Measurements from ENCODE around the gene SH3BP1. TPM values are rescaled to one million over a fixed set of nuclear protein-coding genes. Genes with fewer than 3 reads are reported as not detected.

SH3BP1 gene
- total and polyA plus RNA-seq, 2 of the 13 experiments (the other 11 are each of a cell fraction or from before 2014, with no cell fraction given), result 8.4 to 18.5 TPM

DNA sequence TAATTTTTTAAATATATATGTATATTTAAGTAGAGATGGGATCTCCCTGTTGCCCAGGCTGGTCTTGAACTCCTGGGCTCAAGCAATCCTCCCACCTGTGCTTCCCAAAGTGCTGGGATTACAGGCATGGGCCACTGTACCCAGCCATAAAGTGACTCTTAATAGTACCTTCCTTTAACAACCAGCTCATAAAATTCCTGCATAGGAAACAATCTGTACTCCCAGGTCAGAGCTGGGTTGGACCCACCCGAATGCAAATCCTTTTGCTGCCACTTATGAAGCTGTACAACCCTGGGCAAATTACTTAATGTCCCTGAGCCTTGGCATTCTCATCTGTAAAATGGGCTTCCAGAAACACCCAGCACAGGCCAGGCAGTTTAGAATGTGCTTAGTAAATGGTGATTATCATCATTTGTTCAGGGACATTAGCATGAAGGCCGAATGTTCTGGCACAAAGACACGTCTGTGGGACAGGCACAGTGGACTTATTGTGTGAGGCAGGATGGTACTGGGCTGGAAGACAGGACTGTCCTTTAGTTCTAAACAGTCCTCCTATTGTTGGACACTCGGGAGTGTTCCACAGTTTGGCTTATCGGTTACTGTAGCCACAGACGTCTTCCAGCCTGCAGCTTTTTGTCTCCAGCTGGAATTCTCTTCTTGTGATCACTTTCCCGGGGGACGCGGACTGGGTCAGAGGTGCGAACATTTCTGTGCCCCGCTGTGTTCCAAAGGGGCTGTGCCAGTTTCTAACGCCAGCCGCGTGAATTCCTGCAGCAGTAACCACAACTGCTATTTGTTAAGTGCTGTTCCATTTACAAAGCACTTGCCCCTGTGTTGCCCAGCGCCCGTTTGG, 25.0 kb downstream of the SH3BP1 start:
- Histone ChIP-seq H3K4me1 (ENCODE audit: insufficient read depth, low read length) (peaks cover 71% of the 10 kb centered on the region), H4K20me1 (ENCODE audit: insufficient read depth, low read length) (peaks cover 59% of the 10 kb centered on the region), H3K79me2 (ENCODE audit: insufficient read depth, low read length) (peaks cover 55% of the 10 kb centered on the region), H2AFZ (ENCODE audit: low read length) (no peak overlapping the region), H3K27ac (ENCODE audit: extremely low read length, insufficient read depth, low read length) (peak overlapping the region; percentile 30), H3K9ac (ENCODE audit: insufficient read depth, low read depth, low read length) (peak overlapping the region; percentile 23; the same call in 1 of the 2 replicates), H3K4me3 (replicated peaks in 1 of 3; ENCODE audit: insufficient read depth in 1 of 3, low read depth in 2 of 3, low read length in 3 of 3) (no peak overlapping the region), H3K4me2 (ENCODE audit: low read depth, low read length) (no peak overlapping the region), H3K27me3 (ENCODE audit: control insufficient read depth in 1 of 2, insufficient read depth in 2 of 2, low read length in 2 of 2) (no peaks in the 10 kb centered on the region; a peak in 1 of 5 replicates), H3K36me3 (replicated peaks in 1 of 2; ENCODE audit: control insufficient read depth in 1 of 2, insufficient read depth in 2 of 2, low read length in 2 of 2) (peaks cover 17 to 29% of the 10 kb centered on the region in 2 experiments), H3K9me3 (ENCODE audit: low read length) (no peaks in the 10 kb centered on the region)
- peak; percentile 62 for DNase-seq (ENCODE audit: low spot score)
- ATAC-seq, result 0 out of 3 replicates have a peak, but pooled peaks have one; percentile 5
- no TSS peak for BruUV-seq (replicated peaks)
- intact Hi-C loops (cut with micrococcal nuclease; ENCODE audit: unreplicated experiment) (no loop called here), in situ Hi-C loops (cut with HindIII; ENCODE audit: extremely low pct_ligation_motif_present, low pct_unique_long_range_greater_than_20kb) (no loop called here)
- POLR2A ChIA-PET, result interaction anchor here (1.4 to 11.2 kb wide), 4 partner anchors 11 to 27 kb away, joined by 3 to 242 read pairs (median 62); partner anchors contain the start of genes LGALS1 and SH3BP1
- CTCF ChIA-PET (ENCODE audit: low intra/inter-chr PET ratio, low total read pairs), result no interaction called here
- FAIRE-seq, result no peak
- 80% methylated on average over 16 of the region's 16 CpGs for WGBS (ENCODE audit: low lambda C conversion rate)
- TF ChIP-seq, protein P1, sequence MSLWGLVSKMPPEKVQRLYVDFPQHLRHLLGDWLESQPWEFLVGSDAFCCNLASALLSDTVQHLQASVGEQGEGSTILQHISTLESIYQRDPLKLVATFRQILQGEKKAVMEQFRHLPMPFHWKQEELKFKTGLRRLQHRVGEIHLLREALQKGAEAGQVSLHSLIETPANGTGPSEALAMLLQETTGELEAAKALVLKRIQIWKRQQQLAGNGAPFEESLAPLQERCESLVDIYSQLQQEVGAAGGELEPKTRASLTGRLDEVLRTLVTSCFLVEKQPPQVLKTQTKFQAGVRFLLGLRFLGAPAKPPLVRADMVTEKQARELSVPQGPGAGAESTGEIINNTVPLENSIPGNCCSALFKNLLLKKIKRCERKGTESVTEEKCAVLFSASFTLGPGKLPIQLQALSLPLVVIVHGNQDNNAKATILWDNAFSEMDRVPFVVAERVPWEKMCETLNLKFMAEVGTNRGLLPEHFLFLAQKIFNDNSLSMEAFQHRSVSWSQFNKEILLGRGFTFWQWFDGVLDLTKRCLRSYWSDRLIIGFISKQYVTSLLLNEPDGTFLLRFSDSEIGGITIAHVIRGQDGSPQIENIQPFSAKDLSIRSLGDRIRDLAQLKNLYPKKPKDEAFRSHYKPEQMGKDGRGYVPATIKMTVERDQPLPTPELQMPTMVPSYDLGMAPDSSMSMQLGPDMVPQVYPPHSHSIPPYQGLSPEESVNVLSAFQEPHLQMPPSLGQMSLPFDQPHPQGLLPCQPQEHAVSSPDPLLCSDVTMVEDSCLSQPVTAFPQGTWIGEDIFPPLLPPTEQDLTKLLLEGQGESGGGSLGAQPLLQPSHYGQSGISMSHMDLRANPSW (CRISPR knock-in tag; IDR thresholded peaks at IDR 0.05; ENCODE audit: borderline replicate concordance), result no peak
- TF ChIP-seq ZNF780A (CRISPR knock-in tag; IDR thresholded peaks at IDR 0.05), result 0 out of 2 replicates have a peak, but pooled peaks have one; percentile 33
- peak; percentile 36; the same call in 1 of the 2 replicates for TF ChIP-seq TBX2 (CRISPR knock-in tag; IDR thresholded peaks at IDR 0.05; ENCODE audit: borderline replicate concordance)
- no peak for TF ChIP-seq KLF11 (CRISPR knock-in tag; IDR thresholded peaks at IDR 0.05)
- TF ChIP-seq SOX13 (IDR thresholded peaks at IDR 0.05), result no peak
- peak in 1 of 2 experiments; percentile 32; a peak in 1 of 4 replicates for TF ChIP-seq SOX13 (CRISPR knock-in tag; conservative IDR thresholded peaks at IDR 0.05 in 1 of 2, IDR thresholded peaks at IDR 0.05 in 1 of 2)
- no peak for TF ChIP-seq BORCS8-MEF2B (CRISPR knock-in tag; IDR thresholded peaks at IDR 0.05)
- TF ChIP-seq ATM (IDR thresholded peaks at IDR 0.05; ENCODE audit: borderline replicate concordance), result no peak
- no peak for TF ChIP-seq AGO2 (optimal IDR thresholded peaks at IDR 0.05; ENCODE audit: low read depth, low read length)
- peak; percentile 23; the same call in 1 of the 2 replicates for TF ChIP-seq ZNF121 (CRISPR knock-in tag; IDR thresholded peaks at IDR 0.05)
- TF ChIP-seq ZMAT3 (CRISPR knock-in tag; conservative IDR thresholded peaks at IDR 0.05), result no peak
- peak; percentile 50; the same call in 1 of the 2 replicates for TF ChIP-seq ZBTB38 (CRISPR knock-in tag; IDR thresholded peaks at IDR 0.05)
- peak; percentile 48 for TF ChIP-seq SKI (IDR thresholded peaks at IDR 0.05; ENCODE audit: partially characterized antibody)
- no peak for TF ChIP-seq TAF1 (CRISPR knock-in tag; IDR thresholded peaks at IDR 0.05)
- no peak for TF ChIP-seq PHF21A (CRISPR knock-in tag; IDR thresholded peaks at IDR 0.05)
- TF ChIP-seq ADNP (CRISPR knock-in tag; IDR thresholded peaks at IDR 0.05), result 0 out of 2 replicates have a peak, but pooled peaks have one; percentile 50
- peak; percentile 92; the same call in 1 of the 2 replicates for TF ChIP-seq KDM1A (CRISPR knock-in tag; IDR thresholded peaks at IDR 0.05)
- TF ChIP-seq, protein P2, sequence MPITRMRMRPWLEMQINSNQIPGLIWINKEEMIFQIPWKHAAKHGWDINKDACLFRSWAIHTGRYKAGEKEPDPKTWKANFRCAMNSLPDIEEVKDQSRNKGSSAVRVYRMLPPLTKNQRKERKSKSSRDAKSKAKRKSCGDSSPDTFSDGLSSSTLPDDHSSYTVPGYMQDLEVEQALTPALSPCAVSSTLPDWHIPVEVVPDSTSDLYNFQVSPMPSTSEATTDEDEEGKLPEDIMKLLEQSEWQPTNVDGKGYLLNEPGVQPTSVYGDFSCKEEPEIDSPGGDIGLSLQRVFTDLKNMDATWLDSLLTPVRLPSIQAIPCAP (CRISPR knock-in tag; IDR thresholded peaks at IDR 0.05; ENCODE audit: low read depth), result no peak
- peak; percentile 99 for TF ChIP-seq ZNF629 (CRISPR knock-in tag; conservative IDR thresholded peaks at IDR 0.05)
- TF ChIP-seq RBM22 (optimal IDR thresholded peaks at IDR 0.05; ENCODE audit: low read length), result peak; percentile 63
- TF ChIP-seq ERF (CRISPR knock-in tag; IDR thresholded peaks at IDR 0.05), result no peak
- 0 out of 2 replicates have a peak, but pooled peaks have one; percentile 49 for TF ChIP-seq SSRP1 (CRISPR knock-in tag; IDR thresholded peaks at IDR 0.05)
- no peak for TF ChIP-seq HOXA3 (CRISPR knock-in tag; IDR thresholded peaks at IDR 0.05)

Measured in HepG2 (cell line).